ENCODE data around the gene GAPDHS.
A peak's percentile ranks its signal among the peaks of the same experiment; 100 is the strongest.

Gene GAPDHS

DNA sequence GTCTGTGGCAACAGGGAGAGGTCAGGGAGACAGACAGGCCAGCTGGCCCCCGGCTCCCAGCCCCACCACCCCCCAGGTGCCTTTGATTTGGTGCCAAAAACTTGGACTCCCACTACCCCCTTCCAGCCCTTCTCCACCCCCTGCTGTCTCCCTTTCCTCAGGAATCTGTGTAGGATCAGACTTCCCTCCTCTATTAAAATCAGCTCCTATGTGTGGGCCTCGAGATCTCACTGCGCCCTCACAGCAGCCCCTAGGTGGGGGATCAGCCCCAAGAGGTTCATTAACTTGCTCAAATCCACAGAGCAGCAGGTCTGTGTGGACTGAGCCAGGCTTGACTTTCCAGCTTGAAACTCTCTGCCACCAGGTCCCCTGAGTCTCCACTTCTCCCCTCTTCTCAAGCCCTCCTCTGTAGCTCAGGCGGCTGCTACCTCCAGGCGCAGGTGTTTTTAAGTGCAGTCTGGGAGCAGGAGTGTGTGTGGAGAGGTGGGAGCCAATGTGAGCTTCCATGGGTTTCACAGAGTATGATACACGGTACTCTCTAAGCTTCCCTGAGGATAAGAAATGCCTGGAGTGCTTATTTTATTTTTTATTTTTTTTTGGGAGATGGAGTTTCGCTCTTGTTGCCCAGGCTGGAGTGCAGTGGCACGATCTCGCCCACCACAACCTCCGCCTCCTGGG, 1.7 kb downstream of the GAPDHS start:
- DNase-seq (ENCODE audit: low read depth in 1 of 2, low spot score in 1 of 2), result no peak

DNA sequence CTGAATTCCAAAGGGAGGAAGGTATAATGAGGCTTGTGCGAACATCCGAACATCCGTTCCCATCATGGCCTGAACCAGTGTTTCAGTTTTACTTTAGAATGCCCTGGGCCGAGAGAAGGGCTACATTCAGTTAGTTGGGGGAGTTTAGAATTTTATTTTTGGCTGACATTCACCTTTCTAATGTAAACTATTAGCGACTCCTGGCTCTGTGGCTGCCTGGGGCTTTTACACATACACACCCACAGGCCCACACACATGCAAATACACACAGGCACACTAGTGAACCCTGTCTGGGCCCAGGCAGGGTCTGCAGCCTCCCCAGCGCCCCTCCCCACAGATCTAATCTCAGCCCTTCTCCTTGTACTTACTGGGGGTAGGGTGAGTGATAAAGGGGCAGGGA, 6.1 kb downstream of the GAPDHS start:
- no peak for DNase-seq (ENCODE audit: low read depth in 1 of 2, low spot score in 1 of 2)

DNA sequence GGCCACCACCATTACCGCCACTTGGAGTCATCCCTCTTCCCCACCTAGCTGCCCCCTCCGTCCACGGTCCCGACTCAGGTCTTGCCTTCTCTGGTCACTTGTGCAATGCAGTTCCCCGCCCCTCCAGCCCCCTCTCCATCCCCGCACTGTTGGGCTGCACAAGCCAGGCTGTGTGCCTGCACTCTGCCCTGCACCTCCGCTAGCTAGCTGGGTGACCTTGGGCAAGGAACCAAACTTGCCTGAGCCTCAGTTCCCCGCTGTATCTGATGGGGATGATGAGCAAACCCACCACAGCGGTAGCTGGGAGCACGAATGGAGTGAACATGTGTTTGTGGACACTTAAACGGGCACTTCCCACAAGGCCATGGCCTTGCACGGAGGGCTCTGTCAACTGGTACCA, 6.6 kb downstream of the GAPDHS start:
- no peak for DNase-seq (ENCODE audit: low read depth in 1 of 2, low spot score in 1 of 2)

DNA sequence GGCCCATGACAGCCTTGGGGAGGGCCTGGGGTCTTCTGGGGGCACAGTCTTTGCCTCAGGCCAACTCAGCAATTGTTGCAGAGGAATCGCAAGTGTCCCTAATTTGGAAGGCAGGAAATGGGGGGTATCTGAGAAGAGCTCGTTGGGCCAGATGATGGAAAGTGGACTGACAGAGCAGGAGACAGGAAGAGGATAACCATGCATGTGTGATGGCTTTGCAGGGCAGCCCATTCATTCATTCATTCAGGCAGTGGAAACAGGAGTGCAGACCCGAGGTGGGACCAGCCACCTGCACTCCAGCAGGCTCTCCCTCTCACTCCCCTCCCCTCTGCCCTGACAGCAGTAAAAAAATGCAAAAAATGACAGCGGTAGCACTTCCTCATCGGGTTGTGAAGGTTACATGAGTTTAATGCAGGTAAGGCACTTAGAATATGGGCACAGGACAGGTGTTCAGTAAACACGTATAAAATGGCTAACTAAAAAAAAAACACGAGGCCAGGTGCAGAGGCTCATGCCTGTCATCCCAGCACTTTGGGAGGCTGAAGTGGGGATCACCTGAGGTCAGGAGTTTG, 7.2 kb downstream of the GAPDHS start:
- no peak for DNase-seq (ENCODE audit: low read depth in 1 of 2, low spot score in 1 of 2)

DNA sequence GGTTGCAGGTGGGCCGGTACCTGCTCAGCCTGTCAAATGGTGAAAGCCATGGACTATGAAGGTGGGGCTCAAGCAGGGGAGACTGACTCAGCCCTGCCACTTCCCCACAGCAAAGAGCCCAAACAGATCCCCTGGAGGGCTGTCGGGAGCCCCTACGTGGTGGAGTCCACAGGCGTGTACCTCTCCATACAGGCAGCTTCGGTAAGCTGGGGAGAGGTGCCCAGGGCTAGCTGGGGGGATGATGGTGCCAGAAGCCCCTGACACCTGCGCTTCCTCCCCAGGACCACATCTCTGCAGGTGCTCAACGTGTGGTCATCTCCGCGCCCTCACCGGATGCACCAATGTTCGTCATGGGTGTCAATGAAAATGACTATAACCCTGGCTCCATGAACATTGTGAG, 9.0 kb downstream of the GAPDHS start:
- no peak for DNase-seq (ENCODE audit: low read depth in 1 of 2, low spot score in 1 of 2)

DNA sequence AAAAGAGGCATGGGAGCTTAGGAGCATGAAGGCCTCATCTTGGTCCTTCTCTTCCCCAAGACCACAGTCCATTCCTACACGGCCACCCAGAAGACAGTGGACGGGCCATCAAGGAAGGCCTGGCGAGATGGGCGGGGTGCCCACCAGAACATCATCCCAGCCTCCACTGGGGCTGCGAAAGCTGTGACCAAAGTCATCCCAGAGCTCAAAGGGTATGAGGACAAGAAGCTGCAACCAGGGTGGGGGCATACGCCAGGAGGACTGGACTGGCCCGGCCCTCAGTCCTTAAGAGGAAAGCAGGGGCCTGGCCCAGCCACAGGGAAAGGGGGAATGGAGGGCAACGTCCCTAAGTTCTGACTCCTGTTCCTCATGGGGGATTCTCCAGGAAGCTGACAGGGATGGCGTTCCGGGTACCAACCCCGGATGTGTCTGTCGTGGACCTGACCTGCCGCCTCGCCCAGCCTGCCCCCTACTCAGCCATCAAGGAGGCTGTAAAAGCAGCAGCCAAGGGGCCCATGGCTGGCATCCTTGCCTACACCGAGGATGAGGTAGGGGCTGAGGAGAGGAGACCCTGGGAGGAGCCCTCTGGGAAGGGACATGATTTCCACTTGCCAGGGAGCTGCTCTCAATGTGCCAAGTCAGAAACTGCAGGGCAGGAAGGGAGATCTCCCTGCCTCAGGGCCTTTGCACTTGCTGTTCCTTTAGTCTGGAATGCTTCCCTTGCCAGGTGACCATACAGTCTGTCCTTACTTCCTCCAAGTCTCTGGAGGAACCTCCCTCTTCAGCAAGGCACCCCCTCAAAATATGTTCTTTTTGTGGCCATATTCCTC, 10.2 kb downstream of the GAPDHS start:
- no peak for DNase-seq (ENCODE audit: low read depth in 1 of 2, low spot score in 1 of 2)

DNA sequence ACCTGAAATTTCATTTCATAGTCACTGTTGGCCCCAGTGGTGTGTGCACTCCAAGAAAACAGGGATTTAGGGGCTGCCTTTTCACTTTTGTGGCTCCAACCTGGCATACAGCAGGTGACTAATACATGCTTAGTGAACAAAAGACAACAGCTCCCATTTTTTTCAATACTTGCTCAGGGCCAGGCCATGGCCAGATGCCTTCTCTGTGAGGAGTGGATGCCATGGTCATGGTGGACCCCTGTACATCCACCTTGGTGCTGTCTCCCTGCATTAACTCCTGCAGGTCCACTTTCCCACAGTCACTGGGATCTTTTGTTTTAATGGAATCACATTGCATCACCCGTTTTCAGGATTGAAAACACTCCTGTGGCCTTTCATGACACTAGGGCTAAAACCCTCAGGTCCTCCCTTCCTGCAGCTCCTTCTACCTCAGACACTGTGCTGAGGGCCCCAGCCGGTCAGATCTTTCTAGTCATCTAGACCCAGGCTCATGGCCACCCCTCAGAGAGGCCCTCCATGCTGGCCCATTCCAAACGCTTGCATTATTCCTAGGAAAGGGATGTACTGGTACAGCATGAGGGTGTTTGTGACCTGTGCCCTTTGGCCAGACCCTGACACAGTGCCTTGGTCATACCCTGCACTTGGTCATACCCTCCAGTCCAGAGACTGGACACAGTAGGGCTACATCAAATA, 11.0 kb downstream of the GAPDHS start:
- no peak for DNase-seq (ENCODE audit: low read depth in 1 of 2, low spot score in 1 of 2)

DNA sequence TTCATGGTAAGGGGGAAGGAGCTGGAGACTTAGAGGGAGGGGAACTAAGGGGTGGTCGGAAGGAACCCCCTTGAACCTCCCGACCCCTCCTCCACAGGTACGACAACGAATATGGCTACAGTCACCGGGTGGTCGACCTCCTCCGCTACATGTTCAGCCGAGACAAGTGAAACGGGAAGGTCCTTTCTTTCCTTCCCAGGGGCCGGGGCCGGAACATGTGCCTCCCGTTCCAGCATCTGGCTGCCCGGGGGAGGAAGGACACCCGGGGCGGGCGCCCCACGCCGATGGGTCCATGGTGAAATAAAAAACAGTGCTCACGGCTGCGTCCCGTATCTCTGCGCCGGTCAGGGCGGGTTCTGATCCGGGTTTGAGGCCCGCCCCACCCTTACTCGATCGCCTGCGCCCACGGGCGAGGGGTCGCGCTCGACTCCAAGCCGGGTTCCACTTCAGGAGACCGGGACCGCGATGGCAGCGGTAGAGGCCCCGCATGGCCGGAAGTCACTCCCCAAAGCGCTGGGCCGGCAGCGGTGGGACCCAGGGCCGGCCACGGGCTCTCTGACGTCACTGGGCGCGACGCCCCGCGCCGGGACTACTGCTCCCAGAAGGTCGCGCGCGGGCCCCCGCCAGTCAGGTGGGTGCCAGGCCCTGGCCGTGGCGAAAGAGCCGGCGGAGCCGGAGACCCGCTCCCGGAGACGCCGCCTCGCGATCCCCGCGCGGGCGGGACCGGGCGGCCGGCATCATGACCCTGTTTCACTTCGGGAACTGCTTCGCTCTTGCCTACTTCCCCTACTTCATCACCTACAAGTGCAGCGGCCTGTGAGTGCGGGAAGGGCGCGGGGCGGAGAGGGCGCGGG, 12.0 kb downstream of the GAPDHS start, which contains the start of gene TMEM147:
TMEM147 (plus strand) TSS at position 626 of the 854 bp plus-strand sequence; CDS start at position 740, 114 bp downstream.
- DNase-seq (ENCODE audit: low read depth in 1 of 2, low spot score in 1 of 2), result peak; percentile 53 to 77

DNA sequence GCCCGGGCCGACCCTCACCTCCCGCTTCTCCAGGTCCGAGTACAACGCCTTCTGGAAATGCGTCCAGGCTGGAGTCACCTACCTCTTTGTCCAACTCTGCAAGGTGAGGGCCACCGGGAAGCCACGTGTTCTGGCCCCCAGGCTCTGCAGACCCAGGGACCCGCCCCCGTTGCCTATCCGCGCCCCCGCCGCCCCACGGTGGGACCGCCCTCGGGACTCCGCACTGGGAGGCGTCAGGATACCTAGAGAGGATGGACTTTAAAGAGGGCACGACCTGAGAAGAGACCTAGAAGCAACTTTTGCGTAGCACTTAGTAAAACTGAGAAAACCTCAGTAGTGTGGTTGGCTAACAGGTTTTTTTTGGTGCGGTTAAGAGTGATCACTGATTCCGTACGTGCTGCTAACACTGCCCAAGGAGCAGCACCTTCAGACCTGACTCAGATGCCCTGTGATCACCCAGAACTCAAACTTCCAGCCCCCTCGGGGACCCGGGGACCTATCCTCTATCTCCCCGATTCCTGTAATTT, 12.7 kb downstream of the GAPDHS start:
- peak in 1 of 2 donors; percentile 54 for DNase-seq (ENCODE audit: low read depth in 1 of 2, low spot score in 1 of 2)

DNA sequence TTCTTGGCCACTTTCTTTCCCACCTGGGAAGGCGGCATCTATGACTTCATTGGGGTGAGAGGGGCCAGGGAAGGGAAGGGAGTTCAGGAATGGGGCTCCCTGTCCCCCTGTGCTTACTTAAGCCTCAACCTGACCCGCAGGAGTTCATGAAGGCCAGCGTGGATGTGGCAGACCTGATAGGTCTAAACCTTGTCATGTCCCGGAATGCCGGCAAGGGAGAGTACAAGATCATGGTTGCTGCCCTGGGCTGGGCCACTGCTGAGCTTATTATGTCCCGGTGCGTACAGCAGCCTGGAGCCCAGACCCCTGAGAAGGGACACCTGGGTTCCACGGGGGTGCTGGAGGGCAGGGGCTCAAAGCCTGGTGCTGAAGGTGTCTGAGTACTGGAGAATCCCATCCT, 13.3 kb downstream of the GAPDHS start:
- DNase-seq (ENCODE audit: low read depth in 1 of 2, low spot score in 1 of 2), result no peak

DNA sequence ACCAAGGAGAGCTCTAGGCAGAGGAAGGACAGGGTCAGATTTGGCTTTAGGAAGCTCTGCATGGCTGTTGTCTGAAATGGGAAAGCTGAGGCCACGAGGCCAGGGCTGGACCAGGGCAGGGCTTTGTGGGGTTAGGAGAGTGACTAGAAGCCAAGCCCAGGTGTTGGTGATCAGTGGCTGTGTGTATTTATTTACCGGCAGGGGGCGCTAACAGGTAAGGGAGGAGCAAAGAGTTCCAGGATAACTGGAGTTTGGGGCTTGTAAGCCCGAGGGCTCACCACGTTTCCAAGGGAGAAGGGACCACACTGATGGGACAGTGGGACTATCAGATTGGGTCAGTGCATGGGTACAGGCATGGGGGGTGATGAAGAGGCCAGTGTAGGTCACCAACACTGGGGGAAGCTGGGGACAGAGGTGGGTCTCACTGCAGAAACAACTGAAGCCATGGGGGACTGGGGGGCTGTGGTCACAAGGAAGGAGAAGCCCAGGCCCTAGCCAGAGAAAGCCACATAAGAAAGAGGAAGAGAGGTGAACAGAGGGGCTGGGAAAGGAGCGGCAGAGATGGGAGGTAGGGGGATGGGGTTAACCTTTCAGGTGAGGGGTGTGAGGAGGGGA, 16.0 kb downstream of the GAPDHS start:
- peak in 1 of 2 donors; percentile 26 for DNase-seq (ENCODE audit: low read depth in 1 of 2, low spot score in 1 of 2)

DNA sequence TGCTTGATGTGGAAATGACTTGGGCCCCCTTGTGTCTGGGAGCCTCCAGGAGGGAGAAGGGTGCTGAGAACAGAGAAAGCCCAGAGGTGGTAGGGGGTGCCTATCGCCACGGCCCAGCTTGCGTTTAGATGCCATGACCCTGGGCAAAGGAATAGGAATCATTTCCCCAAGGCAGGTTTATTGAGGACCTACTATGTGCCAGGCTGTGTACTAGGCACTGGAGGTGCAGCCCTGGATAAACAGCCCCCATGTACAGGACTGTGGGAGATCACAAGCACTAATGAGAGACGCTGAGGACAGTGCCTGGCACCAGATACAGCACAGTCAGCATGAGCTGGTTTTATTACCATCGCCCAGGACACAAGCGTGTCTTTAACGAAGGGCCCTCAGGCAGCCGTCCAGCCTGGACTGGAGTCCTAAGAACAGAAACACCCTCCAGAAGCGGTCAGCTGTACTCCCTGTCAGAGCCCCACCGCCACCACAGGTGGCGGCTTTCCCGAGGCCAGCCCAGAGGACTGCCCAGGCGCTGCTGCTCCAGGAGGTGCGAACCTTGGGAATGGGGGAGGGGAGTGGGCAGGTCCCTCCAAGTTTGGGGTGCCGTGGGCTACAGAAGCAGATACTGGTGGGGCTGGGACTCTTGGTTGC, 16.7 kb downstream of the GAPDHS start:
- no peak for DNase-seq (ENCODE audit: low read depth in 1 of 2, low spot score in 1 of 2)

DNA sequence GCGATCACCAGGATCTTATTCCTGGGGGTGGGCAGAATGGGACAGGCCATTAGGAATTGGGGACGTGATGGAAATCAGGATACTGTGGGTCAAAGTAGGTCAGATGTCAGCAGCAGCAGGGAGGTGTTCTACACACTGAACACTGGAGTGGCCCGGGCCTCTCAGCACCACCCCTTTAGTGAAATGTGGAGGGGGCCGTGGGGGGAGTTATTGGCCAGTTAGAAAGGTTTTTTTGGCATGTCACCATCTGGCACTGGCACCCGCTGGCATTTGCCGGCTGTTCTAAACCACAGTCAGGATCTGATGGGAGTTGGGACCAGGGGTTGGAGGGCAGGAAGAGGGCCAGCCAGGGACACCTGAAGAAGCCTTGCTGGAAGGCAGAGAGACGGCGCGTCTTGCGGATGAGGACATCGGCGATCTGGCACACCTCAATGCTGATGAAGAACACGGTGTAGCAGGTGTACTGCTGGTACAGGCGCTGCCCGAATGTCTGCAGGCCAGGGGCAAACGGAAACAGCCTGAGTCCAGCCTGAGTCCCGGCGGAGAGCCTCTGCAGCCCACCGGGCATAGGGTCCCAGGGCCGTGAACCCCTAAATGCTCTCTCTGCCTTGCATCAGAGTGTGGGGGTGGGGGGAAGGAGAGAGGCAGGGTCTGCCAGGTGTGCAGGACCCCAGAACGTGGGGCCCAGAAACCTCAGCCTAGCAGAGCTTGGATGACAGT, 18.0 kb downstream of the GAPDHS start:
- no peak for DNase-seq (ENCODE audit: low read depth in 1 of 2, low spot score in 1 of 2)

DNA sequence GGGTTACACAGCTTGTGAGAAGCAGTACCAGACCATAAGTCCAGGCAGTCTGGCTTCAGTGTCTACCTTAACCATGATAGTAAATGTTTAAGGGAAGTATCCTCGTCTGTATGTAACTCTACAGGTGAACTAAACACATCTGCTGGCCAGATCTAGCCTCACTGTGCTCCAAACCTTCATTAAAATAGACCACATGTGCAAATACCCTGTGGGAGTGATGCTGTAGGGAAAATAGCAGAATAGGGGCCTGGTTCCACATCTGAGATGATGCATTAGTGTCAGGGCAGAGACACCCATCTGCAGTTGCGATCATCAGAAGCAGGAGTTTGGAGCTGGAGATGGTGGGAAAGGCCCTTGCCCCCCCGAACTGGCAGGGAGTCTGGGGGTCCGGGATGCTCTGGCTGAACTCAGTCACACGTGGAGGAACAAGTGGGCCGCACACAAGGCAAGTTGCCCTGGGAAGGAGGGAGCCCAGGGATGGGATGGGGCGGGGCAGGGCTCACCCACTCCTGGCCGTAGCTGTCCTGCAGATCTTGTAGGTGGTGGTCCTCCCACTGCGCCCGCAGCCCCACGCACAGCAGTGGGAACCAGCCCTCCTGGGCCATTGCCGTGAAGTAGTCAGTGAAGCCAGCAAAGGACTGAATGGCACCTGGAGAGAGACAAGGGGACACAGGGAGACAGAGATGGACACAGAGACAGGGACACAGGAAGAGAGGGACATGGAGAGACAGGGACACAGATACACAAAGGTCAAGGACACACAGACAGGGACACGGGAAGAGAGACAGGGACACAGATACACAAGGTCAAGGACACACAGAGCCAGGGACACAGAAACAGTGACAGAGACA, 19.5 kb downstream of the GAPDHS start:
- DNase-seq (ENCODE audit: low read depth in 1 of 2, low spot score in 1 of 2), result no peak

DNA sequence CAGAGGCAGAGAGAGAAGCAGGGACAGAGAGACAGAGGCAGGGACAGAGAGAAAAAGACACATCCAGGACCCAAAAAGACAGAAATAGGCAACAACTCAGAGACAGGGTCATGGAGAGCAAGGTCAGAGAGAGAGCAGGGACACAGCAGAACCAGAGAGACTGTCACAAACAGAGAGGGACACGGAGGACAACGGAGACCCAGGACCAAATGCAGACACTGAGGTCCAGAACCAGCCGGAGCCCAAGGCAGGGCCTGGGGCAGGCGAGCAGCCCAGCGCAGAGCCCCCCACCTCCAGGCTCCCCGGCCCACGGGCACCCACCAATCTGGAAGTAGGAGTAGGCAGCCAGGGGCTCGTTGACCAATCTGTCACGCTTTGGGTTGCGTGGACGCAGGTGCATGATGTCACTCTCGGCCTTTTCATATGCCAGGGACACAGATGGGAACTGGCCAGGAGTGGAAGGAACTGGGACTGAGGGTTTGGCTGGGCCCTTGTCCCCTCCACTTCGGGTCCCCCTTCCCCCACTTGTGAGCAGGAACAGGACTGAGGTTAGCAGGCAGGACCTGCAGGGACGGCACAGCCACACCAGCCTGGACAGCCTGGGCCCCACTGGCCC, 20.2 kb downstream of the GAPDHS start:
- DNase-seq (ENCODE audit: low read depth in 1 of 2, low spot score in 1 of 2), result no peak

DNA sequence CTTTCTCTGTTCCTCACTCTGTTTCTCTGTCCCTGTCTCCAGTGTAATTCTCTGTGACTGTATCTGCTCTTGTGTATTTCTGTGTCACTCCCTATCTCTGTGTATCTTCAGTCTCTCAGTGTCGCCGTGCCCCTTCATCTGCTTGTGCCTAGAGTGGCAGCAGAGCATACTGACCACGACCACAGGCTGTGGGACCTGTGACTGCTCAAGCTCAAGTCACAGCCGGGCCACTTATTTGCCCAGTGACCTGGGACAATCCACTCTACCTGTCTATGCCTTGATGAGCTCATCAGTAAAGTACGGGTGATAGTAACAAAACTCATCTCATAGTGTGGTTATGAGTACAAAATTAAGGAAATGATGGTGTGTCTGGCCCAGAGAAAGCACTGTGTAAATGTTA, 20.8 kb downstream of the GAPDHS start:
- no peak for DNase-seq (ENCODE audit: low read depth in 1 of 2, low spot score in 1 of 2)

DNA sequence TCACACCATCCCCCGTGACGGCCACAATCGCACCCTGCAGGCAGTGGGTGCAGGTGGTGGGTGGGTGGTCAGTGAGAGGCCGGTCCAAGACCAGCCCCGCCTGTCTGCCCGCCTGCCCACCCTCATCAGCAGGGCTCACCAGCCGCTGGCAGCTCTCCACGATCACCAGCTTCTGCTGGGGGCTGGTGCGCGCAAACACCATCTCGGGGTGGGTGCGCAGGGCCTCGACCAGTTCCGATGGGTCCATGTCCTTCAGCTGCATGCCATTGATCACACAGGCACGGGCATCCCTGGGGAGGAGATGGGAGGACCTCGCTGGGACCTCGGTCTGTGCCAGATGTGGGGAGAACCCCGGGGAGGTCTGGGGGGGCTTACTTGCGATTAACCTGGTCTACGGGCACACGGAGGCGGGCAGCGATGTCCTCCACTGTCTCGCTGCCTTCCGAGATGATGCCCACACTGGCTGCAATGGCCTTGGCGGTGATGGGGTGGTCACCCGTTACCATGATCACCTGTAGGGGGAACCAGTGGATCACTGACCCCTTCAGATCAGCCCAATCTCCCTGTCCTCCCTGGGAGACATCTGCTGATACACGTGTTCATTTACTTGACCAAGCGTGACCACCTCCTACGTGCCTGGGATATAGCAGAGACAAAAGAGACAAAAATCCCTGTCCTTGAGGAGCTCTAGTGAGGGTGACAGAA, 22.2 kb downstream of the GAPDHS start:
- DNase-seq (ENCODE audit: low read depth in 1 of 2, low spot score in 1 of 2), result no peak

Data from stimulated activated CD4-positive, alpha-beta T cell treated with anti-CD3 and anti-CD28 coated beads, Interleukin-15, amount 100 ng/mL, for 1 hour (primary cell).